Measurements from ENCODE around the gene TEX35.

- TF ChIP-seq POLR2A (IDR thresholded peaks at IDR 0.05) = no peak
- TF ChIP-seq, protein P1, sequence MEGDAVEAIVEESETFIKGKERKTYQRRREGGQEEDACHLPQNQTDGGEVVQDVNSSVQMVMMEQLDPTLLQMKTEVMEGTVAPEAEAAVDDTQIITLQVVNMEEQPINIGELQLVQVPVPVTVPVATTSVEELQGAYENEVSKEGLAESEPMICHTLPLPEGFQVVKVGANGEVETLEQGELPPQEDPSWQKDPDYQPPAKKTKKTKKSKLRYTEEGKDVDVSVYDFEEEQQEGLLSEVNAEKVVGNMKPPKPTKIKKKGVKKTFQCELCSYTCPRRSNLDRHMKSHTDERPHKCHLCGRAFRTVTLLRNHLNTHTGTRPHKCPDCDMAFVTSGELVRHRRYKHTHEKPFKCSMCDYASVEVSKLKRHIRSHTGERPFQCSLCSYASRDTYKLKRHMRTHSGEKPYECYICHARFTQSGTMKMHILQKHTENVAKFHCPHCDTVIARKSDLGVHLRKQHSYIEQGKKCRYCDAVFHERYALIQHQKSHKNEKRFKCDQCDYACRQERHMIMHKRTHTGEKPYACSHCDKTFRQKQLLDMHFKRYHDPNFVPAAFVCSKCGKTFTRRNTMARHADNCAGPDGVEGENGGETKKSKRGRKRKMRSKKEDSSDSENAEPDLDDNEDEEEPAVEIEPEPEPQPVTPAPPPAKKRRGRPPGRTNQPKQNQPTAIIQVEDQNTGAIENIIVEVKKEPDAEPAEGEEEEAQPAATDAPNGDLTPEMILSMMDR (IDR thresholded peaks at IDR 0.05) = no peak
Observed at GRCh38 chr1:178495741-178496409, 17.0 kb upstream of the TEX35 start.

All from testis (tissue), 2 donors.